Measurements from ENCODE around the gene CD200R1. TPM values are rescaled to one million over a fixed set of nuclear protein-coding genes. Genes with fewer than 3 reads are reported as not detected.

CD200R1 gene
- total RNA-seq, 1 experiment from 2014 or later, result not detected

GRCh38 chr3:112984485-112984884, 9.6 kb upstream of the CD200R1 start:
- H2BK15ac ChIP-seq (ENCODE audit: low read depth, low read length), result no peak overlapping the region
- no peak overlapping the region for H2BK20ac ChIP-seq (ENCODE audit: low read depth, low read length, poor library complexity, severe bottlenecking)
- no peaks in the 10 kb centered on the region for H3K79me1 ChIP-seq (ENCODE audit: insufficient read depth, low read depth, low read length, poor library complexity, severe bottlenecking)
- no peak overlapping the region for H4K8ac ChIP-seq (replicated peaks; ENCODE audit: insufficient read length, low read depth, low read length)
- no peak overlapping the region for H2BK5ac ChIP-seq (ENCODE audit: insufficient read length, low read length)
- H3K4me2 ChIP-seq (ENCODE audit: insufficient read depth, insufficient read length, low read length), result no peak overlapping the region
- H2AK5ac ChIP-seq (ENCODE audit: insufficient read length, low read length), result no peak overlapping the region
- no peaks in the 10 kb centered on the region for H3K9me3 ChIP-seq (ENCODE audit: control insufficient read depth, low read depth, low read length)
- Mint-ChIP-seq H3K4me1 (no peaks in the 10 kb centered on the region), H3K9me3 (no peaks in the 10 kb centered on the region), H3K36me3 (ENCODE audit: insufficient read depth in 1 of 3, low read depth in 3 of 3) (no peaks in the 10 kb centered on the region), H3K4me3 (no peak overlapping the region), H3K27ac (no peak overlapping the region), H3K27me3 (ENCODE audit: low read depth) (peaks cover 4% of the 10 kb centered on the region)
- no peak overlapping the region for H3K18ac ChIP-seq (ENCODE audit: insufficient read length, low read depth, low read length)
- H3K27me3 ChIP-seq (ENCODE audit: insufficient read depth, low read length), result no peaks in the 10 kb centered on the region
- no peak overlapping the region for H3T11ph ChIP-seq (ENCODE audit: low read length)
- H3K4ac ChIP-seq (ENCODE audit: low read depth, low read length), result no peak overlapping the region
- no peak overlapping the region for H3K27ac ChIP-seq (ENCODE audit: insufficient read length, low read depth, low read length)
- H3K79me2 ChIP-seq (ENCODE audit: insufficient read depth, low read length), result no peaks in the 10 kb centered on the region
- no peak overlapping the region for H2BK120ac ChIP-seq (ENCODE audit: low read depth, low read length, poor library complexity, severe bottlenecking)
- no peak for TF ChIP-seq CTCF (conservative IDR thresholded peaks at IDR 0.05)
- H4K20me1 ChIP-seq (ENCODE audit: control insufficient read depth, insufficient read depth, insufficient read length), result no peaks in the 10 kb centered on the region
- no peak overlapping the region for H4K5ac ChIP-seq (ENCODE audit: insufficient read length, low read depth, low read length)
- no peak overlapping the region for H2BK12ac ChIP-seq (ENCODE audit: insufficient read length, low read depth, low read length)
- H3K23ac ChIP-seq (ENCODE audit: insufficient read length, low read depth, low read length), result no peak overlapping the region
- no peak overlapping the region for H4K91ac ChIP-seq (ENCODE audit: insufficient read length, low read depth, low read length)
- no peak overlapping the region for H3K14ac ChIP-seq (ENCODE audit: insufficient read depth, low read length)
- no peaks in the 10 kb centered on the region for H3K23me2 ChIP-seq (ENCODE audit: insufficient read length, low read depth, low read length, poor library complexity, severe bottlenecking)
- no peak overlapping the region for H2AFZ ChIP-seq (ENCODE audit: low read length)
- no peak for DNase-seq
- no peaks in the 10 kb centered on the region for H3K4me1 ChIP-seq (ENCODE audit: insufficient read depth, low read length)
- no CpG with 5 or more reads among the region's 2 CpGs for WGBS (ENCODE audit: extremely low coverage, insufficient read length, low lambda C conversion rate)
- H3K9ac ChIP-seq (ENCODE audit: extremely low read depth, insufficient read length, low read length), result no peak overlapping the region
- H3K56ac ChIP-seq (ENCODE audit: insufficient read length, low read depth, low read length), result no peak overlapping the region

Measured in H9 (cell line).